MCF 10A (cell line): ENCODE data around the gene ALDH3A1. TPM values are rescaled to one million over a fixed set of nuclear protein-coding genes. Genes with fewer than 3 reads are reported as not detected.

Experiments
- BruUV-seq: library from RNA; stranded (reverse); fragments of 400-500 nt; replicated peaks from 2 replicates; lab custom pipeline; 2021; lab: Mats Ljungman, UMichigan
- CTCF ChIA-PET: fragments of 300-600 bp; sonication (Branson Sonifier 250); formaldehyde crosslinking; extraction: SDS; loops from one replicate; lab custom pipeline; 2021; ENCODE audit warnings: antibody characterized with exemption, inconsistent platforms; lab: Yijun Ruan, JAX
- POLR2A ChIA-PET: fragments of 300-600, 350-650 bp; sonication (Branson Sonifier 250); formaldehyde crosslinking; extraction: SDS; loops from one replicate; lab custom pipeline; 2020; ENCODE audit warnings: antibody characterized with exemption, inconsistent platforms; lab: Yijun Ruan, JAX
- DNase-seq: peaks from one replicate; pipeline ENCODE4 v3.0.0-alpha.2; 2018; ENCODE audit not compliant: unreplicated experiment
- H3K27ac Mint-ChIP-seq: one replicate; pipeline ENCODE4 v1.8.0; 2022; ENCODE audit warnings: mild to moderate bottlenecking, low read depth, mixed read lengths; ENCODE audit not compliant: unreplicated experiment
- H3K27me3 Mint-ChIP-seq: one replicate; pipeline ENCODE4 v1.8.0; 2022; ENCODE audit warnings: mixed read lengths; ENCODE audit not compliant: insufficient read depth, unreplicated experiment
- H3K36me3 Mint-ChIP-seq: one replicate; pipeline ENCODE4 v1.8.0; 2022; ENCODE audit warnings: mild to moderate bottlenecking, moderate library complexity, mixed read lengths; ENCODE audit not compliant: insufficient read depth, unreplicated experiment
- H3K4me1 Mint-ChIP-seq: one replicate; pipeline ENCODE4 v1.8.0; 2022; ENCODE audit warnings: mixed read lengths; ENCODE audit not compliant: insufficient read depth, unreplicated experiment
- H3K4me3 Mint-ChIP-seq: one replicate; pipeline ENCODE4 v1.8.0; 2022; ENCODE audit warnings: mild to moderate bottlenecking, moderate library complexity, mixed read lengths; ENCODE audit not compliant: unreplicated experiment
- H3K9me3 Mint-ChIP-seq: one replicate; pipeline ENCODE4 v1.8.0; 2022; ENCODE audit warnings: mixed read lengths; ENCODE audit not compliant: unreplicated experiment
- CTCF ChIP-seq: fragments of 200-600 bp; IDR thresholded peaks from one replicate; pipeline ENCODE4 v1.8.0; 2022; ENCODE audit warnings: antibody characterized with exemption, mild to moderate bottlenecking; ENCODE audit not compliant: unreplicated experiment
- intact Hi-C: fragments of 100-400 bp; cut with micrococcal nuclease; formaldehyde crosslinking; loops from 2 replicates; pipeline ENCODE4 v1.14.1; 2022
- total RNA-seq: library from RNA; stranded (reverse); gene quantifications from 2 replicates; pipeline ENCODE4 v1.2.3, GENCODE V29; 2022

Gene ALDH3A1
- total RNA-seq, 1 experiment from 2014 or later = 13.4 TPM

GRCh38 chr17:19787733-19788357 is 39.7 kb upstream of the ALDH3A1 start:
- Mint-ChIP-seq H3K4me3 (no peak overlapping the region), H3K36me3 (peaks cover 41% of the 10 kb centered on the region), H3K27ac (peak overlapping the region; percentile 64), H3K4me1 (peaks cover 6% of the 10 kb centered on the region), H3K9me3 (no peaks in the 10 kb centered on the region), H3K27me3 (no peaks in the 10 kb centered on the region)
- no peak for DNase-seq
- BruUV-seq = no TSS peak
- TF ChIP-seq CTCF = no peak
- ChIA-PET CTCF (no interaction called here), POLR2A (interaction anchor here (1.5 to 1.6 kb wide), 2 partner anchors 13 to 141 kb away, joined by 4 to 5 read pairs; no protein-coding TSS in a partner anchor)
- intact Hi-C loops = no loop called here

- peaks cover 6% of the 10 kb centered on the region for H3K4me1 Mint-ChIP-seq
These were observed 37.8 kb upstream of the ALDH3A1 start for GRCh38 chr17:19785854-19786253.

GRCh38 chr17:19781488-19782458 is 33.7 kb upstream of the ALDH3A1 start:
- DNase-seq = no peak
- CTCF ChIA-PET = interaction anchor here (0.8 to 8.3 kb wide), 2 partner anchors 15 to 54 kb away, joined by 3 to 39 read pairs; no protein-coding TSS in a partner anchor

More at GRCh38 chr17:19785854-19786253, 37.8 kb upstream of the ALDH3A1 start:
- Mint-ChIP-seq H3K36me3 (peaks cover 24% of the 10 kb centered on the region), H3K27ac (no peak overlapping the region), H3K27me3 (no peaks in the 10 kb centered on the region), H3K9me3 (no peaks in the 10 kb centered on the region), H3K4me3 (no peak overlapping the region)
- no peak for DNase-seq
- POLR2A ChIA-PET = interaction anchor here (0.6 kb wide), 1 partner anchor 89 kb away, joined by 3 read pairs; no protein-coding TSS in a partner anchor
- BruUV-seq = no TSS peak
- no peak for TF ChIP-seq CTCF
- intact Hi-C loops = no loop called here
- CTCF ChIA-PET = interaction anchor here (0.6 kb wide), 1 partner anchor 27 kb away, joined by 4 read pairs; no protein-coding TSS in a partner anchor

More at GRCh38 chr17:19781488-19782458, 33.7 kb upstream of the ALDH3A1 start:
- Mint-ChIP-seq H3K9me3 (no peaks in the 10 kb centered on the region), H3K27ac (no peak overlapping the region), H3K36me3 (peaks cover 32% of the 10 kb centered on the region), H3K4me3 (no peak overlapping the region), H3K27me3 (no peaks in the 10 kb centered on the region), H3K4me1 (no peaks in the 10 kb centered on the region)
- no peak for TF ChIP-seq CTCF
- intact Hi-C loops = no loop called here
- POLR2A ChIA-PET = interaction anchor here (1.0 kb wide), 1 partner anchor 9 kb away, joined by 5 read pairs; no protein-coding TSS in a partner anchor
- BruUV-seq = no TSS peak
